PC-9 (cell line): ENCODE data around the gene CDKN2B-AS1.

Experiments
- EZH2 ChIP-seq: fragments of 200-600 bp; sonication (generic); IDR thresholded peaks from 2 replicates; pipeline ENCODE4 v1.8.0; 2017; ENCODE audit warnings: antibody characterized with exemption, low read depth
- TF ChIP-seq, protein P1 (sequence below): fragments of 200-600 bp; sonication (generic); conservative IDR thresholded peaks from 2 replicates; pipeline ENCODE4 v1.6.1; 2017; ENCODE audit warnings: mixed run types, antibody characterized with exemption, mild to moderate bottlenecking, moderate library complexity

DNA sequence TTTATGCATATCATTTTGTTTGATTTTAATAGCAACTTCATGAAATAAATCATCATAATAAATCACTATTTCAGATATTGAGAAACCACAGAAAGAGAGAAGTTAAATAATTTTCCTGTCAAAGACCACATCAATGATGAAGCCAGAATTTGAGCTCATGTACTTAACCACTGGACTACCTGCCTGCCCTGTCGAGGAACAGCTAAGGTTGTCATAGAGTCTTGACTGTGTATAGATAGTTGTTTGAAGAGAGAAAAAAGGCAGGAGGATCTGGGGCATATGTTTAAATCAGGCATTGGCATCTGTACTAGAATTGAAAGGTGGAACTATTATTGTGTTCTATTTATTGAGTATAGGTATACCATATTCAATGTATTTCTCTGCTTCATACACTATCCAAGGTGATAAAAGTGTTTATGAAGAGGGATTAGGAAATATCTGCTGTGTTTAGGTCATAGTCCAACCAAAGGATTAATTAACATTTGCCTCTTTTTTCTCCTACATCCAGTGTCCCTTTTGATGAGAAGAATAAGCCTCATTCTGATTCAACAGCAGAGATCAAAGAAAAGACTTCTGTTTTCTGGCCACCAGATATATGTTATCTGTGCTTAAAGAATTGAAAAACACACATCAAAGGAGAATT lies 51.8 kb downstream of the CDKN2B-AS1 start:
- TF ChIP-seq, protein P1, sequence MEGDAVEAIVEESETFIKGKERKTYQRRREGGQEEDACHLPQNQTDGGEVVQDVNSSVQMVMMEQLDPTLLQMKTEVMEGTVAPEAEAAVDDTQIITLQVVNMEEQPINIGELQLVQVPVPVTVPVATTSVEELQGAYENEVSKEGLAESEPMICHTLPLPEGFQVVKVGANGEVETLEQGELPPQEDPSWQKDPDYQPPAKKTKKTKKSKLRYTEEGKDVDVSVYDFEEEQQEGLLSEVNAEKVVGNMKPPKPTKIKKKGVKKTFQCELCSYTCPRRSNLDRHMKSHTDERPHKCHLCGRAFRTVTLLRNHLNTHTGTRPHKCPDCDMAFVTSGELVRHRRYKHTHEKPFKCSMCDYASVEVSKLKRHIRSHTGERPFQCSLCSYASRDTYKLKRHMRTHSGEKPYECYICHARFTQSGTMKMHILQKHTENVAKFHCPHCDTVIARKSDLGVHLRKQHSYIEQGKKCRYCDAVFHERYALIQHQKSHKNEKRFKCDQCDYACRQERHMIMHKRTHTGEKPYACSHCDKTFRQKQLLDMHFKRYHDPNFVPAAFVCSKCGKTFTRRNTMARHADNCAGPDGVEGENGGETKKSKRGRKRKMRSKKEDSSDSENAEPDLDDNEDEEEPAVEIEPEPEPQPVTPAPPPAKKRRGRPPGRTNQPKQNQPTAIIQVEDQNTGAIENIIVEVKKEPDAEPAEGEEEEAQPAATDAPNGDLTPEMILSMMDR, result no peak
- no peak for TF ChIP-seq EZH2
